GM12864 (cell line): ENCODE results near the gene POLR2F.
A peak's percentile ranks its signal among the peaks of the same experiment; 100 is the strongest.

Experiments
- DNase-seq: peaks from one replicate; pipeline ENCODE4 v3.0.0-alpha.2; 2011; ENCODE audit warnings: low read depth
- H3K4me3 ChIP-seq: 2 replicates; pipeline ENCODE4 v1.5.1; 2011; ENCODE audit warnings: mild to moderate bottlenecking, low read depth, low read length, control low read depth
- CTCF ChIP-seq: IDR thresholded peaks from 2 replicates; pipeline ENCODE4 v1.5.1; 2011; ENCODE audit warnings: low read depth, mild to moderate bottlenecking, moderate library complexity, low read length, control low read depth, inconsistent platforms; ENCODE audit errors: missing control alignments

The POLR2F gene

GRCh38 chr22:37925767-37926166 lies 27.7 kb upstream of the POLR2F start:
- TF ChIP-seq CTCF: no peak
- no peak overlapping the region for H3K4me3 ChIP-seq
- DNase-seq: no peak

GRCh38 chr22:37926358-37926757 lies 27.1 kb upstream of the POLR2F start:
- no peak for TF ChIP-seq CTCF
- H3K4me3 ChIP-seq: no peak overlapping the region
- no peak for DNase-seq

GRCh38 chr22:37926771-37927636 lies 26.5 kb upstream of the POLR2F start:
- no peak overlapping the region for H3K4me3 ChIP-seq
- DNase-seq: no peak
- no peak for TF ChIP-seq CTCF

- H3K4me3 ChIP-seq: no peak overlapping the region
- DNase-seq: no peak
- no peak for TF ChIP-seq CTCF
Observed at GRCh38 chr22:37927637-37927936, 25.9 kb upstream of the POLR2F start.

GRCh38 chr22:37929390-37929789 lies 24.1 kb upstream of the POLR2F start:
- no peak for DNase-seq
- TF ChIP-seq CTCF: no peak
- H3K4me3 ChIP-seq: no peak overlapping the region

- no peak overlapping the region for H3K4me3 ChIP-seq
- no peak for DNase-seq
- TF ChIP-seq CTCF: peak; percentile 58
Observed at GRCh38 chr22:37930270-37930951, 23.1 kb upstream of the POLR2F start.

GRCh38 chr22:37930952-37931440 lies 22.5 kb upstream of the POLR2F start:
- TF ChIP-seq CTCF: no peak
- DNase-seq: no peak
- H3K4me3 ChIP-seq: no peak overlapping the region
